IMR-90 (cell line): Measurements from ENCODE around the gene OR2H1.

ENCODE experiments used
- POLR2A ChIP-seq: IDR thresholded peaks from 2 replicates; pipeline ENCODE4 v1.6.1; 2012; ENCODE audit warnings: mild to moderate bottlenecking, low read depth, low read length
- TF ChIP-seq, protein P1 (sequence below): conservative IDR thresholded peaks from 2 replicates; pipeline ENCODE4 v1.5.1; 2012; ENCODE audit warnings: mild to moderate bottlenecking, low read depth, low read length, improper control_type of control experiment

DNA sequence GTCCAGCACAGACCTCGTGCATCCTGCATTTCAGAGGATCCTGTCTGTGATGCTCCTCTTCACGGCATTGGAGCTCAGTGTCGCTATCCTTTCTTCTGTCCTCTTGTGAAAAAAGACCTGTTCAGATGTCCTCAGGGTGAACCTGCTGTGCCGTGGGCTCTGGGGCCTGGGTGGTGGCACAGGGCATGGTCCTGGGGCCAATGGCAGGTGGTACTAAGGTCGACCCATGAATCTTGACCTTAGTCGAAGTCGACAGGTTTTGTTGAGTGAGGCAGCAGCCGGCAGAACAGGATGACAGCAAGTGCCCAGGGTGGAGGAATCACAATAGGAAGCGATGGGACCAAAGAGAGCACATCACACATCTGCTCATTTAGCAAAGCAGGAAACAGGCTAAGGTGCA lies 52.8 kb downstream of the OR2H1 start:
- TF ChIP-seq, protein P1, sequence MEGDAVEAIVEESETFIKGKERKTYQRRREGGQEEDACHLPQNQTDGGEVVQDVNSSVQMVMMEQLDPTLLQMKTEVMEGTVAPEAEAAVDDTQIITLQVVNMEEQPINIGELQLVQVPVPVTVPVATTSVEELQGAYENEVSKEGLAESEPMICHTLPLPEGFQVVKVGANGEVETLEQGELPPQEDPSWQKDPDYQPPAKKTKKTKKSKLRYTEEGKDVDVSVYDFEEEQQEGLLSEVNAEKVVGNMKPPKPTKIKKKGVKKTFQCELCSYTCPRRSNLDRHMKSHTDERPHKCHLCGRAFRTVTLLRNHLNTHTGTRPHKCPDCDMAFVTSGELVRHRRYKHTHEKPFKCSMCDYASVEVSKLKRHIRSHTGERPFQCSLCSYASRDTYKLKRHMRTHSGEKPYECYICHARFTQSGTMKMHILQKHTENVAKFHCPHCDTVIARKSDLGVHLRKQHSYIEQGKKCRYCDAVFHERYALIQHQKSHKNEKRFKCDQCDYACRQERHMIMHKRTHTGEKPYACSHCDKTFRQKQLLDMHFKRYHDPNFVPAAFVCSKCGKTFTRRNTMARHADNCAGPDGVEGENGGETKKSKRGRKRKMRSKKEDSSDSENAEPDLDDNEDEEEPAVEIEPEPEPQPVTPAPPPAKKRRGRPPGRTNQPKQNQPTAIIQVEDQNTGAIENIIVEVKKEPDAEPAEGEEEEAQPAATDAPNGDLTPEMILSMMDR = no peak
- TF ChIP-seq POLR2A = no peak
